Right lobe of liver (tissue), 6 donors: ENCODE results near the gene ZNRD2. TPM values are rescaled to one million over a fixed set of nuclear protein-coding genes. Genes with fewer than 3 reads are reported as not detected.

Experiments used
- ATAC-seq, 4 donors: fragments of 200-7000 bp; cut with Tn5 transposase; one replicate each; pipeline ENCODE4 v1.9.1; 2020; ENCODE audit warnings: mild to moderate bottlenecking in 4 of 4, moderate library complexity in 4 of 4
- DNase-seq, 3 donors: peaks; one replicate each; pipeline ENCODE4 v3.0.0-alpha.2; 2020
- H3K27ac ChIP-seq, 3 donors: fragments of 200-600 bp; one replicate each; pipeline ENCODE4 v1.8.0; 2022
- H3K27me3 ChIP-seq, 2 donors: fragments of 200-600 bp; one replicate each; pipeline ENCODE4 v1.8.0; 2022
- H3K36me3 ChIP-seq, 4 donors: fragments of 200-600 bp; sonication (generic) in 1 of 4; one replicate each; pipeline versions ENCODE4 v1.5.1 to v1.8.0; 2017 to 2022; ENCODE audit warnings: control low read depth in 1 of 4
- H3K4me1 ChIP-seq, 4 donors: fragments of 200-600 bp; sonication (generic) in 1 of 4; one replicate each; pipeline versions ENCODE4 v1.5.1 to v1.8.0; 2017 to 2022; ENCODE audit warnings: control low read depth in 1 of 4
- H3K4me3 ChIP-seq, 3 donors: fragments of 200-600 bp; one replicate each; pipeline ENCODE4 v1.8.0; 2022
- H3K9me3 ChIP-seq, 4 donors: fragments of 200-600 bp; sonication (generic) in 1 of 4; one replicate each; pipeline versions ENCODE4 v1.5.1 to v1.8.0; 2017 to 2022; ENCODE audit warnings: control low read depth in 1 of 4
- CTCF ChIP-seq, 4 donors: fragments of 200-600 bp in 3 of 4; fragments of 450-650 bp in 1 of 4; IDR thresholded peaks; one replicate each; pipeline versions ENCODE4 v1.5.1 to v1.8.0; 2016 to 2022; ENCODE audit warnings: antibody characterized with exemption in 4 of 4, mild to moderate bottlenecking in 2 of 4
- POLR2A ChIP-seq: fragments of 450-650 bp; IDR thresholded peaks from one replicate; pipeline ENCODE4 v1.6.1; 2017; ENCODE audit warnings: antibody characterized with exemption, mild to moderate bottlenecking
- WGBS: methylation state at CpG from one replicate; pipeline ENCODE4 v1.1.6; 2018; ENCODE audit warnings: low coverage, low lambda C conversion rate; ENCODE audit not compliant: insufficient coverage; ENCODE audit errors: missing lambda C conversion rate; 5-methylcytosine and 5-hydroxymethylcytosine counted together
- intact Hi-C, 2 donors: fragments of 100-400 bp; cut with DNase I; formaldehyde crosslinking; loops; one replicate each; pipeline versions ENCODE4 v1.11.2 to v1.14.1; 2022
- total RNA-seq, 6 experiments: library from RNA; depleted of rRNA in 2 of 6; stranded (reverse); fragments of >200 nt in 2 of 6; fragmentation: NEBNext Ultra II Directional in 3 of 6; extraction: Animal tissue kit (Norgen Biotek cat#: 25700) in 3 of 6; gene quantifications; one replicate each; pipeline versions ENCODE4 v1.1.0 to v1.2.4, GENCODE V29; 2016 to 2023
- donor health status: DM: no; HTN: yes; CAD: no.
- donor health status: DM: no; HTN: no; CAD: no.
- donor health status: DM: no; HTN: no; CAD: no.
- donor health status: DM: no; HTN: yes; CAD: no.
- donor health status: DM: no; HTN: yes; CAD: no.

Gene ZNRD2
- total RNA-seq, 6 experiments from 2014 or later, result 11.6 to 43.2 (median 16.5) TPM

- Histone ChIP-seq H3K36me3 (peaks cover 0 to 17% (median 8%) of the 10 kb centered on the region in 4 donors), H3K27ac (no peak overlapping the region), H3K4me1 (no peaks in the 10 kb centered on the region)
Measured at GRCh38 chr11:65595131-65595530, 24.9 kb downstream of the ZNRD2 start.

GRCh38 chr11:65595543-65596281 is 25.4 kb downstream of the ZNRD2 start, which contains the start of gene KCNK7:
Gene KCNK7 (minus strand): TSS chr11:65595800. CDS start chr11:65595772, 28 bp downstream.
- DNase-seq, result no peak
- ATAC-seq, result peak in 1 of 4 donors; percentile 3
- intact Hi-C loops, result no loop called here
- TF ChIP-seq CTCF (IDR thresholded peaks at IDR 0.05), result no peak
- no peak for TF ChIP-seq POLR2A
- no peaks in the 10 kb centered on the region for H3K27me3 ChIP-seq
- H3K9me3 ChIP-seq, result no peaks in the 10 kb centered on the region
- no peaks in the 10 kb centered on the region for H3K4me1 ChIP-seq
- H3K27ac ChIP-seq, result no peak within 1 kb of the TSS
- H3K36me3 ChIP-seq, result peaks cover 0 to 17% (median 8%) of the 10 kb centered on the region in 4 donors
- WGBS, result 71% methylated on average over 6 of the region's 12 CpGs
- H3K4me3 ChIP-seq, result no peak within 1 kb of the TSS

More at GRCh38 chr11:65595131-65595530, 24.9 kb downstream of the ZNRD2 start:
- H3K9me3 ChIP-seq, result no peaks in the 10 kb centered on the region
- no peaks in the 10 kb centered on the region for H3K27me3 ChIP-seq
- ATAC-seq (no peak), DNase-seq (no peak)
- TF ChIP-seq CTCF (IDR thresholded peaks at IDR 0.05), result no peak
- TF ChIP-seq POLR2A, result no peak
- intact Hi-C loops, result no loop called here
- no CpG with 5 or more reads among the region's 3 CpGs for WGBS
- H3K4me3 ChIP-seq, result no peak overlapping the region

- TF ChIP-seq POLR2A (no peak), CTCF (IDR thresholded peaks at IDR 0.05) (no peak)
- H3K9me3 ChIP-seq, result no peaks in the 10 kb centered on the region
- no peaks in the 10 kb centered on the region for H3K27me3 ChIP-seq
- H3K4me1 ChIP-seq, result no peaks in the 10 kb centered on the region
- ATAC-seq, result no peak
- intact Hi-C loops, result no loop called here
- H3K4me3 ChIP-seq, result no peak overlapping the region
- no peak for DNase-seq
- H3K36me3 ChIP-seq, result peaks cover 0 to 17% (median 8%) of the 10 kb centered on the region in 4 donors
- WGBS, result 82% methylated on average over 3 of the region's 6 CpGs
- H3K27ac ChIP-seq, result no peak overlapping the region
Measured at GRCh38 chr11:65596520-65596919, 26.2 kb downstream of the ZNRD2 start.

- Histone ChIP-seq H3K27ac (no peak overlapping the region), H3K36me3 (peaks cover 0 to 24% (median 12%) of the 10 kb centered on the region in 4 donors), H3K9me3 (no peaks in the 10 kb centered on the region), H3K4me3 (no peak overlapping the region), H3K27me3 (no peaks in the 10 kb centered on the region), H3K4me1 (no peaks in the 10 kb centered on the region)
- intact Hi-C loops, result no loop called here
- no peak for ATAC-seq
- DNase-seq, result no peak
- WGBS, result 73% methylated on average over 4 of the region's 16 CpGs
- no peak for TF ChIP-seq CTCF (IDR thresholded peaks at IDR 0.05)
- no peak for TF ChIP-seq POLR2A
Measured at GRCh38 chr11:65598258-65598699, 28.0 kb downstream of the ZNRD2 start.
